ENCODE data around the gene DPEP3. TPM values are rescaled to one million over a fixed set of nuclear protein-coding genes. Genes with fewer than 3 reads are reported as not detected.

DPEP3 gene
- total and polyA plus RNA-seq, 2 experiments from 2014 or later: not detected

- DNase-seq (ENCODE audit: low spot score): no peak
- H3K9me2 ChIP-seq (replicated peaks; ENCODE audit: insufficient read depth): no peaks in the 10 kb centered on the region
- H3K27ac ChIP-seq: no peak overlapping the region
- H3K9me3 ChIP-seq (ENCODE audit: low read depth): no peaks in the 10 kb centered on the region
- WGBS (ENCODE audit: low lambda C conversion rate, missing lambda C conversion rate): 90% methylated on average over 9 of the region's 9 CpGs
- no peak for TF ChIP-seq EZH2 (IDR thresholded peaks at IDR 0.05; ENCODE audit: borderline replicate concordance)
- TF ChIP-seq CTCF (IDR thresholded peaks at IDR 0.05; ENCODE audit: poor library complexity): no peak
- TF ChIP-seq EZH2phosphoT487 (IDR thresholded peaks at IDR 0.05; ENCODE audit: low read depth, severe bottlenecking, unreplicated experiment): no peak
- no peak overlapping the region for H3K4me2 ChIP-seq
- no peak overlapping the region for H2AFZ ChIP-seq
- no peaks in the 10 kb centered on the region for H3K4me1 ChIP-seq (ENCODE audit: insufficient read depth)
- no peaks in the 10 kb centered on the region for H4K20me1 ChIP-seq (ENCODE audit: insufficient read depth, poor library complexity, severe bottlenecking)
- no peaks in the 10 kb centered on the region for H3K36me3 ChIP-seq (replicated peaks; ENCODE audit: insufficient read depth, low read depth)
- no peaks in the 10 kb centered on the region for H3K79me2 ChIP-seq
- H3K27me3 ChIP-seq: no peaks in the 10 kb centered on the region
- H3K4me3 ChIP-seq: no peak overlapping the region
Measured at GRCh38 chr16:67977469-67978227, 2.7 kb downstream of the DPEP3 start.

GRCh38 chr16:67977005-67977404 lies 3.3 kb downstream of the DPEP3 start:
- Histone ChIP-seq H3K4me2 (no peak overlapping the region), H3K4me1 (ENCODE audit: insufficient read depth) (no peaks in the 10 kb centered on the region), H3K9me3 (ENCODE audit: low read depth) (no peaks in the 10 kb centered on the region), H4K20me1 (ENCODE audit: insufficient read depth, poor library complexity, severe bottlenecking) (no peaks in the 10 kb centered on the region), H3K9me2 (replicated peaks; ENCODE audit: insufficient read depth) (no peaks in the 10 kb centered on the region), H2AFZ (no peak overlapping the region), H3K27ac (no peak overlapping the region), H3K36me3 (replicated peaks; ENCODE audit: insufficient read depth, low read depth) (no peaks in the 10 kb centered on the region), H3K79me2 (no peaks in the 10 kb centered on the region), H3K4me3 (no peak overlapping the region), H3K27me3 (no peaks in the 10 kb centered on the region)
- TF ChIP-seq EZH2 (IDR thresholded peaks at IDR 0.05; ENCODE audit: borderline replicate concordance): no peak
- no peak for TF ChIP-seq CTCF (IDR thresholded peaks at IDR 0.05; ENCODE audit: poor library complexity)
- TF ChIP-seq EZH2phosphoT487 (IDR thresholded peaks at IDR 0.05; ENCODE audit: low read depth, severe bottlenecking, unreplicated experiment): no peak
- no peak for DNase-seq (ENCODE audit: low spot score)
- WGBS (ENCODE audit: low lambda C conversion rate, missing lambda C conversion rate): 78% methylated on average over 5 of the region's 5 CpGs

GRCh38 chr16:67976205-67976604 lies 4.1 kb downstream of the DPEP3 start:
- Histone ChIP-seq H3K9me2 (replicated peaks; ENCODE audit: insufficient read depth) (no peaks in the 10 kb centered on the region), H2AFZ (no peak overlapping the region), H4K20me1 (ENCODE audit: insufficient read depth, poor library complexity, severe bottlenecking) (no peaks in the 10 kb centered on the region), H3K4me3 (no peak overlapping the region), H3K9me3 (ENCODE audit: low read depth) (no peaks in the 10 kb centered on the region), H3K27ac (no peak overlapping the region), H3K27me3 (no peaks in the 10 kb centered on the region), H3K36me3 (replicated peaks; ENCODE audit: insufficient read depth, low read depth) (no peaks in the 10 kb centered on the region), H3K4me2 (no peak overlapping the region), H3K79me2 (no peaks in the 10 kb centered on the region), H3K4me1 (ENCODE audit: insufficient read depth) (no peaks in the 10 kb centered on the region)
- 96% methylated on average over 2 of the region's 2 CpGs for WGBS (ENCODE audit: low lambda C conversion rate, missing lambda C conversion rate)
- TF ChIP-seq CTCF (IDR thresholded peaks at IDR 0.05; ENCODE audit: poor library complexity) (no peak), EZH2 (IDR thresholded peaks at IDR 0.05; ENCODE audit: borderline replicate concordance) (no peak), EZH2phosphoT487 (IDR thresholded peaks at IDR 0.05; ENCODE audit: low read depth, severe bottlenecking, unreplicated experiment) (no peak)
- DNase-seq (ENCODE audit: low spot score): no peak
